Endothelial cell of coronary artery (primary cell): ENCODE results near the gene NKD1. TPM values are rescaled to one million over a fixed set of nuclear protein-coding genes. Genes with fewer than 3 reads are reported as not detected.

Source experiments
- total RNA-seq: library from RNA; depleted of rRNA; stranded (reverse); fragments of >200 nt; gene quantifications from 2 replicates; pipeline ENCODE4 v1.2.3, GENCODE V29; 2014

Gene NKD1, protein sequence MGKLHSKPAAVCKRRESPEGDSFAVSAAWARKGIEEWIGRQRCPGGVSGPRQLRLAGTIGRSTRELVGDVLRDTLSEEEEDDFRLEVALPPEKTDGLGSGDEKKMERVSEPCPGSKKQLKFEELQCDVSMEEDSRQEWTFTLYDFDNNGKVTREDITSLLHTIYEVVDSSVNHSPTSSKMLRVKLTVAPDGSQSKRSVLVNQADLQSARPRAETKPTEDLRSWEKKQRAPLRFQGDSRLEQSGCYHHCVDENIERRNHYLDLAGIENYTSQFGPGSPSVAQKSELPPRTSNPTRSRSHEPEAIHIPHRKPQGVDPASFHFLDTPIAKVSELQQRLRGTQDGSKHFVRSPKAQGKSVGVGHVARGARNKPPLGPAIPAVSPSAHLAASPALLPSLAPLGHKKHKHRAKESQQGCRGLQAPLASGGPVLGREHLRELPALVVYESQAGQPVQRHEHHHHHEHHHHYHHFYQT
- total RNA-seq: under 0.01 and 0.19 TPM in 2 replicates

GRCh38 chr16:50548125-50548908, at the start of gene NKD1:
NKD1 (plus strand) TSS chr16:50548396; CDS start chr16:50548554, 158 bp downstream.

DNA sequence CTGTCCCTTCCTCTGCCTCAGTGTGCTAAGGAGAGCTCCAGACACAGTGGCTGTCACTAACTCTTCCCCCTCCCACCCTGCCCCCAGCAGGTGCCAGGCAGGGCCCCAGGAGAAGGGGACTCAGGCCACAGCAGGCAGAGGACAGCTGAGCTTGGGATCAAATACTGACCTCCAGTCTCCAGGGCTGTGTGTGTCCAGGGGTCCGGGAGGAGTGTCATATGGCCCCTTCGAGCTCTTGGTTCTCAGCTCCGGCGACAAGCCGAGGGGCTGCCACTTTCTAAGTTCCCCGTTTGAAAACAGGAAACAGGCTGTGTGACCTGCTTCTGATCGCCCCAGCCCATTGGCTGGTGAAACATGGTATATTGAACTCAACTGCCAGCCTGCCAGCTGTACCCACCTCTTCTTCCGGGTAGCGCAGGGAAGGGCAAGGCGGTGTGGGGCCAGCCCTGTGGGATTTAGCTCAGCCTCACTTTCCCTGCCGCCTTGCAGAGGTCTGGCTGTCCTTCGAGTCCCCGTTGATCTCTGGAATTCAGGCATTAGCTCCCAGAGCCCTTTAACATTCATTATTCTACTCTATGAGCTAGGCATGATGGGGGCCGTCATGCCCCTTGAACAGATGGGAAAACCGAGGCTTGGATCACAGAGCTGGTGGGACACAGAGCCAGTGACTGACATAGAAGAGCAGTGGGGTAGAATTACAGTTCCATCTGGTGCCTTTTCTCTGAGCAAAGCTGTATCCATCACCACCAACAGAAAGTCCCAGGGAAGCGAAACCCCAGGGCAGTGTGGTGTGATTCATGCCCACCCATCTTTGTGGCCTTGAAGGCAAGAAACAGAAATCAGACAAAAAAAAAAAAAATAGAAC, 133.1 kb downstream of the NKD1 start, which contains the start of gene SNX20:
SNX20 (minus strand) TSS at position 292 of the 865 bp plus-strand sequence. CDS start 3,786 bp downstream, outside the sequence.

DNA sequence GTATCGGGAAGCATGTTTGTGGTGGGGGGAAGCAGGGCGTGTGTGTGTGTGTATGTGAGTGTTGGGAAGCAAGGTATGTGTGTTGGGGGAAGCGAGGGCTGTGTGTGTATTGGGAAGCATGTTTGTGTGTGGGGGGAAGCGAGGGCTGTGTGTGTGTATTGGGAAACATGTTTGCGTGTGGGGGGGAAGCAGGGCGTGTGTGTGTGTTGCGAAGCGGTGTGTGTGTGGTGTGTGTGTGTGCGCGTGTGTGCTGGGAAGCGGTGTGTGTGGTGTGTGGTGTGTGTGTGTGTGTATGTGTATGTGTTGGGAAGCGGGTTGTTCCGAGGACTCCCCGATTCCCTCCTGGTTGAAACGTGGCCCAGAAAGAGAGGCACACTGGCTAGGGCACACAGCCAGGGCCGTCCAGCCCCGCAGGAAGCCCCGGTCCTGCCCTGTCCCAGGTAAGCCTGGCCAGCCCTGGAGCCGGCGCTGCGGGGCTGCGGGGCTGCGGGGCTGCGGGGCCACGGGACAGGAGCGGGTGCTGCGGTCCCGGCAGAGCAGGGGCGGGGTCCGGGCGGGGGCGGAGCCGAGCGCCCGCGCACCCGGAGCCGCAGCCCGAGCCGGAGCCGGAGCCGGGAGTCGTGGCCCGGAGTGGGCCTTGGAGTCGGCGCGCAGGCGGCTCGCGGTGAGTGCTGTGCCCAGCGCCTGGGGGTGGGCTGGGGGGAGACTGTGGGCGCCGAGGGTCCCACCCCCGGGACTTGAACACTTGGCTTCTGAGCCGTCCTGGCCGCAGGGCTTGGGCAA, 145.0 kb downstream of the NKD1 start, which contains the start of gene NOD2:
NOD2 (plus strand) TSS at position 608 of the 783 bp plus-strand sequence. CDS start 5,890 bp downstream, outside the sequence.

Other genes with a start within 250 kb of the NKD1 start
- gene BRD7, start 179.4 kb upstream of the NKD1 start, total RNA-seq: 42.4 and 46.3 TPM in 2 replicates
- not detected in 2 replicates for gene SNX20, start 132.9 kb downstream of the NKD1 start, total RNA-seq
- 0.09 and 0.56 TPM in 2 replicates for gene NOD2, start 145.2 kb downstream of the NKD1 start, total RNA-seq
- gene CYLD, start 193.7 kb downstream of the NKD1 start, total RNA-seq: 22.9 and 30.2 TPM in 2 replicates